ENCODE results near the gene EIF2B4. TPM values are rescaled to one million over a fixed set of nuclear protein-coding genes. Genes with fewer than 3 reads are reported as not detected.

EIF2B4 gene
- 25.9 TPM for polyA plus RNA-seq (2012; ENCODE audit: missing spikeins)

- FAIRE-seq (peak; percentile 96), DNase-seq (ENCODE audit: insufficient read length) (peak; percentile 93)
- TF ChIP-seq TAF1 (IDR thresholded peaks at IDR 0.05; ENCODE audit: borderline replicate concordance, low read depth, low read length) (peak; percentile 92), POLR2A (IDR thresholded peaks at IDR 0.05; ENCODE audit: low read depth, low read length) (peak; percentile 89), POLR2AphosphoS5 (IDR thresholded peaks at IDR 0.05; ENCODE audit: low read depth, low read length) (peak; percentile 85)
These were observed at the start of gene EIF2B4, which contains the start of gene SNX17 for GRCh38 chr2:27370026-27370815. TSS of gene EIF2B4 (minus strand) at chr2:27370338. CDS start at chr2:27370314, 24 bp downstream. TSS of gene SNX17 (plus strand) at chr2:27370616. CDS start at chr2:27370744, 128 bp downstream.

- no peak for DNase-seq (ENCODE audit: insufficient read length)
- TF ChIP-seq TAF1 (IDR thresholded peaks at IDR 0.05; ENCODE audit: borderline replicate concordance, low read depth, low read length) (no peak), POLR2A (IDR thresholded peaks at IDR 0.05; ENCODE audit: low read depth, low read length) (no peak), POLR2AphosphoS5 (IDR thresholded peaks at IDR 0.05; ENCODE audit: low read depth, low read length) (no peak)
- FAIRE-seq, result no peak
These were observed 46.0 kb upstream of the EIF2B4 start for GRCh38 chr2:27416151-27416550.

- TF ChIP-seq POLR2A (IDR thresholded peaks at IDR 0.05; ENCODE audit: low read depth, low read length), result no peak
- no peak for TF ChIP-seq TAF1 (IDR thresholded peaks at IDR 0.05; ENCODE audit: borderline replicate concordance, low read depth, low read length)
- no peak for TF ChIP-seq POLR2AphosphoS5 (IDR thresholded peaks at IDR 0.05; ENCODE audit: low read depth, low read length)
- no peak for DNase-seq (ENCODE audit: insufficient read length)
- no peak for FAIRE-seq
These were observed 42.4 kb upstream of the EIF2B4 start for GRCh38 chr2:27412419-27413152.

GRCh38 chr2:27409321-27410073, 39.4 kb upstream of the EIF2B4 start, which contains the start of gene PPM1G:
TSS of gene PPM1G (minus strand) at chr2:27409591. CDS start at chr2:27409422, 169 bp downstream.
- FAIRE-seq (peak; percentile 97), DNase-seq (ENCODE audit: insufficient read length) (peak; percentile 88)
- TF ChIP-seq TAF1 (IDR thresholded peaks at IDR 0.05; ENCODE audit: borderline replicate concordance, low read depth, low read length) (peak; percentile 90), POLR2AphosphoS5 (IDR thresholded peaks at IDR 0.05; ENCODE audit: low read depth, low read length) (peak; percentile 96), POLR2A (IDR thresholded peaks at IDR 0.05; ENCODE audit: low read depth, low read length) (peak; percentile 94)

GRCh38 chr2:27408601-27409320, 38.6 kb upstream of the EIF2B4 start:
- no peak for TF ChIP-seq POLR2AphosphoS5 (IDR thresholded peaks at IDR 0.05; ENCODE audit: low read depth, low read length)
- no peak for TF ChIP-seq TAF1 (IDR thresholded peaks at IDR 0.05; ENCODE audit: borderline replicate concordance, low read depth, low read length)
- no peak for TF ChIP-seq POLR2A (IDR thresholded peaks at IDR 0.05; ENCODE audit: low read depth, low read length)
- no peak for FAIRE-seq

GRCh38 chr2:27407798-27408491, 37.8 kb upstream of the EIF2B4 start:
- DNase-seq (ENCODE audit: insufficient read length) (no peak), FAIRE-seq (no peak)
- TF ChIP-seq TAF1 (IDR thresholded peaks at IDR 0.05; ENCODE audit: borderline replicate concordance, low read depth, low read length), result no peak

More at GRCh38 chr2:27408601-27409320, 38.6 kb upstream of the EIF2B4 start:
- peak; percentile 29 for DNase-seq (ENCODE audit: insufficient read length)

GRCh38 chr2:27400348-27401135, 30.4 kb upstream of the EIF2B4 start:
- FAIRE-seq, result no peak
- DNase-seq (ENCODE audit: insufficient read length), result no peak
- no peak for TF ChIP-seq POLR2A (IDR thresholded peaks at IDR 0.05; ENCODE audit: low read depth, low read length)
- TF ChIP-seq TAF1 (IDR thresholded peaks at IDR 0.05; ENCODE audit: borderline replicate concordance, low read depth, low read length), result no peak
- TF ChIP-seq POLR2AphosphoS5 (IDR thresholded peaks at IDR 0.05; ENCODE audit: low read depth, low read length), result no peak

- DNase-seq (ENCODE audit: insufficient read length) (no peak), FAIRE-seq (no peak)
- TF ChIP-seq POLR2AphosphoS5 (IDR thresholded peaks at IDR 0.05; ENCODE audit: low read depth, low read length) (no peak), POLR2A (IDR thresholded peaks at IDR 0.05; ENCODE audit: low read depth, low read length) (no peak), TAF1 (IDR thresholded peaks at IDR 0.05; ENCODE audit: borderline replicate concordance, low read depth, low read length) (no peak)
These were observed 28.8 kb upstream of the EIF2B4 start for GRCh38 chr2:27398962-27399361.

GRCh38 chr2:27393225-27393624, 23.1 kb upstream of the EIF2B4 start:
- TF ChIP-seq TAF1 (IDR thresholded peaks at IDR 0.05; ENCODE audit: borderline replicate concordance, low read depth, low read length) (no peak), POLR2AphosphoS5 (IDR thresholded peaks at IDR 0.05; ENCODE audit: low read depth, low read length) (no peak), POLR2A (IDR thresholded peaks at IDR 0.05; ENCODE audit: low read depth, low read length) (no peak)
- FAIRE-seq (no peak), DNase-seq (ENCODE audit: insufficient read length) (no peak)

Measured in GM12892 (cell line).